CD14-positive monocyte (primary cell): ENCODE measurements around the gene ROCK1. TPM values are rescaled to one million over a fixed set of nuclear protein-coding genes. Genes with fewer than 3 reads are reported as not detected.
A peak's percentile ranks its signal among the peaks of the same experiment; 100 is the strongest.

Experiments
- DNase-seq, 3 donors: peaks; one replicate each; pipeline ENCODE4 v3.0.0-alpha.2; 2011 to 2022
- H2AFZ ChIP-seq: 2 replicates; pipeline ENCODE4 v1.6.0; 2012; ENCODE audit warnings: mild to moderate bottlenecking, low read depth, low read length, inconsistent platforms; ENCODE audit not compliant: insufficient read depth, poor library complexity, severe bottlenecking
- H3K27ac ChIP-seq, 2 donors: 1 replicate in 1 of 2; 2 replicates in 1 of 2; pipeline ENCODE4 v1.5.1; 2012 to 2013; ENCODE audit warnings: low read length in 2 of 2, control low read depth in 1 of 2, inconsistent platforms in 1 of 2, low read depth in 1 of 2, mild to moderate bottlenecking in 1 of 2
- H3K27me3 ChIP-seq, 2 donors: one replicate each; pipeline versions ENCODE4 v1.6.0 to v1.6.1; 2011 to 2013; ENCODE audit warnings: low read length in 2 of 2; ENCODE audit not compliant: control insufficient read depth in 2 of 2, insufficient read depth in 2 of 2
- H3K36me3 ChIP-seq, 2 donors: replicated peaks in 1 of 2; 1 replicate in 1 of 2; 2 replicates in 1 of 2; pipeline versions ENCODE4 v1.5.1 to v1.6.1; 2012 to 2013; ENCODE audit warnings: low read length in 2 of 2, control low read depth in 1 of 2, inconsistent platforms in 1 of 2, mild to moderate bottlenecking in 1 of 2; ENCODE audit not compliant: insufficient read depth in 2 of 2, control insufficient read depth in 1 of 2
- H3K4me1 ChIP-seq, 2 donors: 1 replicate in 1 of 2; 2 replicates in 1 of 2; pipeline versions ENCODE4 v1.5.1 to v1.6.1; 2012 to 2013; ENCODE audit warnings: low read length in 2 of 2, control low read depth in 1 of 2, inconsistent platforms in 1 of 2, mild to moderate bottlenecking in 1 of 2, moderate library complexity in 1 of 2; ENCODE audit not compliant: insufficient read depth in 2 of 2, control insufficient read depth in 1 of 2
- H3K4me2 ChIP-seq: replicated peaks from 2 replicates; pipeline ENCODE3; 2012; ENCODE audit warnings: low read length, moderate library complexity, mild to moderate bottlenecking; ENCODE audit not compliant: poor library complexity, severe bottlenecking; ENCODE audit errors: extremely low read depth
- H3K4me3 ChIP-seq, 3 experiments: fragments of 200-600 bp in 1 of 3; sonication (generic) in 1 of 3; replicated peaks in 1 of 3; 1 replicate in 2 of 3; 2 replicates in 1 of 3; pipeline ENCODE4 v1.5.1; 2011 to 2013; ENCODE audit warnings: low read length in 3 of 3, mild to moderate bottlenecking in 3 of 3, control low read depth in 2 of 3, low read depth in 2 of 3, inconsistent platforms in 1 of 3, moderate library complexity in 1 of 3
- H3K79me2 ChIP-seq: 2 replicates; pipeline ENCODE4 v1.6.0; 2012; ENCODE audit warnings: mild to moderate bottlenecking, control low read depth, inconsistent platforms, low read length, moderate library complexity; ENCODE audit not compliant: insufficient read depth
- H3K9ac ChIP-seq: 2 replicates; pipeline ENCODE4 v1.6.0; 2017; ENCODE audit warnings: low read length, mild to moderate bottlenecking; ENCODE audit not compliant: insufficient read depth, poor library complexity, severe bottlenecking
- H3K9me3 ChIP-seq, 2 donors: replicated peaks in 1 of 2; 1 replicate in 1 of 2; 2 replicates in 1 of 2; pipeline versions ENCODE4 v1.5.1 to v1.6.1; 2012 to 2013; ENCODE audit warnings: low read length in 2 of 2, control low read depth in 1 of 2; ENCODE audit not compliant: control insufficient read depth in 1 of 2, insufficient read depth in 1 of 2
- H4K20me1 ChIP-seq: 2 replicates; pipeline ENCODE4 v1.6.0; 2012; ENCODE audit warnings: mild to moderate bottlenecking, low read length, control low read depth, moderate library complexity; ENCODE audit not compliant: insufficient read depth
- H3K27ac Mint-ChIP-seq, 7 donors: one replicate each; pipeline ENCODE4 v1.8.0; 2020; ENCODE audit warnings: mild to moderate bottlenecking in 7 of 7, mixed read lengths in 7 of 7, moderate library complexity in 6 of 7, inconsistent platforms in 2 of 7
- H3K27me3 Mint-ChIP-seq, 3 donors: one replicate each; pipeline ENCODE4 v1.8.0; 2021 to 2022; ENCODE audit warnings: low read depth in 3 of 3, mild to moderate bottlenecking in 3 of 3, mixed read lengths in 3 of 3, moderate library complexity in 3 of 3, inconsistent platforms in 1 of 3
- H3K36me3 Mint-ChIP-seq, 2 donors: one replicate each; pipeline ENCODE4 v1.8.0; 2020; ENCODE audit warnings: mixed read lengths in 2 of 2, inconsistent platforms in 1 of 2, mild to moderate bottlenecking in 1 of 2
- H3K4me1 Mint-ChIP-seq: one replicate; pipeline ENCODE4 v1.8.0; 2020; ENCODE audit warnings: mild to moderate bottlenecking, mixed read lengths
- H3K4me3 Mint-ChIP-seq, 2 donors: one replicate each; pipeline ENCODE4 v1.8.0; 2020; ENCODE audit warnings: mild to moderate bottlenecking in 2 of 2, mixed read lengths in 2 of 2, moderate library complexity in 1 of 2
- H3K9me3 Mint-ChIP-seq, 7 donors: one replicate each; pipeline ENCODE4 v1.8.0; 2020 to 2022; ENCODE audit warnings: mixed read lengths in 7 of 7, mild to moderate bottlenecking in 6 of 7, moderate library complexity in 6 of 7, inconsistent platforms in 2 of 7
- WGBS: methylation state at CpG from one replicate; pipeline ENCODE4 v1.1.5; 2013; ENCODE audit warnings: missing lambda C conversion rate; ENCODE audit not compliant: insufficient coverage; 5-methylcytosine and 5-hydroxymethylcytosine counted together
- intact Hi-C, 2 donors: fragments of 100-400 bp; cut with micrococcal nuclease; formaldehyde crosslinking; loops; one replicate each; pipeline versions ENCODE4 v1.15.0 to v1.15.1; 2023
- polyA plus RNA-seq, 3 donors: library from polyadenylated mRNA; depleted of rRNA in 1 of 3; unstranded in 2 of 3; stranded (reverse) in 1 of 3; fragments of 300-500 nt in 2 of 3; fragments of >200 nt in 1 of 3; fragmentation: Illumina TruSeq in 2 of 3; gene quantifications; 1 replicate in 2 of 3; 2 replicates in 1 of 3; pipeline ENCODE4 v1.2.3, GENCODE V29; 2012 to 2021
- TF ChIP-seq, protein P1 (sequence below): fragments of 200-600 bp; IDR thresholded peaks from one replicate; pipeline ENCODE4 v1.8.0; 2022; ENCODE audit warnings: antibody characterized with exemption, mild to moderate bottlenecking

Gene ROCK1
- polyA plus RNA-seq, 3 donors = 10.2 to 35.3 (median 20.3) TPM

DNA sequence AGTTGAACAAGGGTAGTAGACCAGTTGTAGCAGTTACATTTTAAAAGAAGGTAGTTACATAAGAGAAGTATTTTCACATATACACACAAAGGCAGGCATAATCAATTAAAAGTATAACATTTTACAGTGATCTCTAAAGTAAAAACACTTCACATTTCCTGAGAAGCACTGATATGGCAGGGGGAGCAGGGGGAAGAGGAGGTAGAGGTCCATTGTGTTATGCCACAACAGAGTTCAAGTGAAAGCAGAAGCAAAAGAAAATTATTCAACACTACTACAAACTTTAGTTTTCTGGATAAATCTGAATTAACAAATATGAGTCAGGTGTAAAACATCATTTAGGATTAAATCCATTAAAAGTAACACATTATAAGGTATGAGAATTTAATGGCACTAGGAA is 38.4 kb downstream of the ROCK1 start:
- intact Hi-C loops = no loop called here
- Mint-ChIP-seq H3K36me3 (peaks cover 5 to 8% of the 10 kb centered on the region in 2 donors), H3K27ac (peak overlapping the region in 6 of 7 donors; percentile 12 to 65 (median 49)), H3K4me3 (no peak overlapping the region), H3K4me1 (peaks cover 57% of the 10 kb centered on the region), H3K27me3 (peaks cover 0 to 3% (median 0%) of the 10 kb centered on the region in 3 donors), H3K9me3 (no peaks in the 10 kb centered on the region)
- no peaks in the 10 kb centered on the region for H3K9me3 ChIP-seq
- no peak for DNase-seq
- H3K9ac ChIP-seq = no peak overlapping the region
- H3K4me3 ChIP-seq = no peak overlapping the region
- H3K4me2 ChIP-seq = no peak overlapping the region
- peaks cover 31 to 41% of the 10 kb centered on the region in 2 donors for H3K4me1 ChIP-seq
- H4K20me1 ChIP-seq = peaks cover 100% of the 10 kb centered on the region
- H3K27ac ChIP-seq = peak overlapping the region in 1 of 2 donors; percentile 62
- no peak overlapping the region for H2AFZ ChIP-seq
- TF ChIP-seq, protein P1, sequence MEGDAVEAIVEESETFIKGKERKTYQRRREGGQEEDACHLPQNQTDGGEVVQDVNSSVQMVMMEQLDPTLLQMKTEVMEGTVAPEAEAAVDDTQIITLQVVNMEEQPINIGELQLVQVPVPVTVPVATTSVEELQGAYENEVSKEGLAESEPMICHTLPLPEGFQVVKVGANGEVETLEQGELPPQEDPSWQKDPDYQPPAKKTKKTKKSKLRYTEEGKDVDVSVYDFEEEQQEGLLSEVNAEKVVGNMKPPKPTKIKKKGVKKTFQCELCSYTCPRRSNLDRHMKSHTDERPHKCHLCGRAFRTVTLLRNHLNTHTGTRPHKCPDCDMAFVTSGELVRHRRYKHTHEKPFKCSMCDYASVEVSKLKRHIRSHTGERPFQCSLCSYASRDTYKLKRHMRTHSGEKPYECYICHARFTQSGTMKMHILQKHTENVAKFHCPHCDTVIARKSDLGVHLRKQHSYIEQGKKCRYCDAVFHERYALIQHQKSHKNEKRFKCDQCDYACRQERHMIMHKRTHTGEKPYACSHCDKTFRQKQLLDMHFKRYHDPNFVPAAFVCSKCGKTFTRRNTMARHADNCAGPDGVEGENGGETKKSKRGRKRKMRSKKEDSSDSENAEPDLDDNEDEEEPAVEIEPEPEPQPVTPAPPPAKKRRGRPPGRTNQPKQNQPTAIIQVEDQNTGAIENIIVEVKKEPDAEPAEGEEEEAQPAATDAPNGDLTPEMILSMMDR = no peak
- H3K36me3 ChIP-seq = peaks cover 4 to 8% of the 10 kb centered on the region in 2 donors
- no peaks in the 10 kb centered on the region for H3K27me3 ChIP-seq
- peaks cover 97% of the 10 kb centered on the region for H3K79me2 ChIP-seq

DNA sequence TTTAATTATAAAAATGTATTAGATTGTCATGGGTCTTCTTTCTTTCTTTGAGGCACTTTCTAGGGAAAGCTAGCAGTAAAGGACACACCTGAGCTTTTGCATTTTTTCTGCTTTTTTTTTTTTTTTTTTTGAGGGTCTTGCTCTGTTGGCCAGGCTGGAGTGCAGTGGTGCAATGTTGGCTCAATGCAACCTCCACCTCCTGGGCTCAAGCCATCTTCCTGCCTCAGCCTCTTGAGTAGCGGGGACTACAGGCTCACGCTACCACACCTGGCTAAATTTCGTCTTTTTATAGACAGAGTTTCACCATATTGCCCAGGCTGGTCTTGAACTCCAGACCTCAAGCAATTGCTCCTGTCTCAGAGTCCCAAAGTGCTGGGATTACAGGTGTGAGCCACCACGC is 40.5 kb downstream of the ROCK1 start:
- intact Hi-C loops = no loop called here
- Histone ChIP-seq H3K9ac (no peak overlapping the region), H3K4me2 (no peak overlapping the region), H3K27me3 (no peaks in the 10 kb centered on the region), H3K9me3 (no peaks in the 10 kb centered on the region), H3K4me3 (no peak overlapping the region), H3K36me3 (peaks cover 12 to 21% of the 10 kb centered on the region in 2 donors), H4K20me1 (peaks cover 100% of the 10 kb centered on the region), H3K27ac (no peak overlapping the region), H2AFZ (no peak overlapping the region), H3K79me2 (peaks cover 96% of the 10 kb centered on the region), H3K4me1 (peaks cover 31 to 39% of the 10 kb centered on the region in 2 donors)
- H3K27ac Mint-ChIP-seq = peak overlapping the region in 1 of 7 donors; percentile 70
- WGBS = 100% methylated on average over 4 of the region's 4 CpGs
- TF ChIP-seq, protein P1 = no peak
- peaks cover 0 to 3% (median 0%) of the 10 kb centered on the region in 3 donors for H3K27me3 Mint-ChIP-seq
- H3K36me3 Mint-ChIP-seq = peaks cover 13 to 18% of the 10 kb centered on the region in 2 donors
- DNase-seq = no peak
- H3K4me1 Mint-ChIP-seq = peaks cover 42% of the 10 kb centered on the region
- H3K4me3 Mint-ChIP-seq = no peak overlapping the region
- no peaks in the 10 kb centered on the region for H3K9me3 Mint-ChIP-seq
